ENCODE measurements around the gene AKR1C3.
"Not testable (repeated sequence)": the region's sequence is repeated elsewhere in the genome, so short reads cannot be mapped to it uniquely, and the experiment has no call there.

AKR1C3 gene
- 2.5 to 18.9 (median 6.2) reads per million in 18 experiments for total RNA-seq

GRCh38 chr10:5094265-5095205 is at the start of gene AKR1C3:
TSS of gene AKR1C3 (plus strand) at chr10:5094414. CDS start at chr10:5094445, 31 bp downstream.
- DNase-seq = peak; percentile 56 to 68

- DNase-seq = no peak
Observed at GRCh38 chr10:5045095-5045494, 49.1 kb upstream of the AKR1C3 start.

GRCh38 chr10:5046410-5046809 is 47.8 kb upstream of the AKR1C3 start:
- DNase-seq = no peak

GRCh38 chr10:5047055-5047454 is 47.2 kb upstream of the AKR1C3 start:
- DNase-seq = not testable (repeated sequence)

- DNase-seq = no peak
Observed at GRCh38 chr10:5047912-5048628, 46.1 kb upstream of the AKR1C3 start.

GRCh38 chr10:5052951-5053500 is 41.2 kb upstream of the AKR1C3 start:
- DNase-seq = not testable (repeated sequence)

- not testable (repeated sequence) for DNase-seq
Observed at GRCh38 chr10:5054831-5055230, 39.4 kb upstream of the AKR1C3 start.

GRCh38 chr10:5059267-5059666 is 34.9 kb upstream of the AKR1C3 start:
- DNase-seq = not testable (repeated sequence)

GRCh38 chr10:5060791-5061190 is 33.4 kb upstream of the AKR1C3 start:
- not testable (repeated sequence) for DNase-seq

- no peak for DNase-seq
Observed at GRCh38 chr10:5064656-5065055, 29.6 kb upstream of the AKR1C3 start.

- DNase-seq = no peak
Observed at GRCh38 chr10:5068274-5068984, 25.8 kb upstream of the AKR1C3 start.

GRCh38 chr10:5070648-5071410 is 23.4 kb upstream of the AKR1C3 start:
- DNase-seq = no peak

GRCh38 chr10:5071411-5072198 is 22.6 kb upstream of the AKR1C3 start:
- no peak for DNase-seq

GRCh38 chr10:5073659-5074058 is 20.6 kb upstream of the AKR1C3 start:
- no peak for DNase-seq

- DNase-seq = no peak
Observed at GRCh38 chr10:5076615-5077014, 17.6 kb upstream of the AKR1C3 start.

- DNase-seq = no peak
Observed at GRCh38 chr10:5078547-5079180, 15.6 kb upstream of the AKR1C3 start.

- DNase-seq = no peak
Observed at GRCh38 chr10:5079306-5079830, 14.8 kb upstream of the AKR1C3 start.

- no peak for DNase-seq
Observed at GRCh38 chr10:5079836-5080235, 14.4 kb upstream of the AKR1C3 start.

- no peak for DNase-seq
Observed at GRCh38 chr10:5081091-5081490, 13.1 kb upstream of the AKR1C3 start.

- no peak for DNase-seq
Observed at GRCh38 chr10:5088703-5089261, 5.4 kb upstream of the AKR1C3 start.
